ENCODE measurements around the gene THBS2.
"Not testable (repeated sequence)": the region's sequence is repeated elsewhere in the genome, so short reads cannot be mapped to it uniquely, and the experiment has no call there.

THBS2 gene

GRCh38 chr6:169271158-169271876 is 17.7 kb upstream of the THBS2 start:
- no peak for DNase-seq

GRCh38 chr6:169270077-169270380 is 16.4 kb upstream of the THBS2 start:
- DNase-seq, result not testable (repeated sequence)

- DNase-seq, result no peak
Measured at GRCh38 chr6:169269180-169270076, 15.8 kb upstream of the THBS2 start.

GRCh38 chr6:169268276-169268675 is 14.6 kb upstream of the THBS2 start:
- no peak for DNase-seq

- DNase-seq, result no peak
Measured at GRCh38 chr6:169266746-169267591, 13.3 kb upstream of the THBS2 start.

- no peak for DNase-seq
Measured at GRCh38 chr6:169266261-169266660, 12.6 kb upstream of the THBS2 start.

- no peak for DNase-seq
Measured at GRCh38 chr6:169265486-169266131, 12.0 kb upstream of the THBS2 start.

GRCh38 chr6:169263836-169264608 is 10.4 kb upstream of the THBS2 start:
- DNase-seq, result peak; percentile 74

GRCh38 chr6:169263374-169263773 is 9.7 kb upstream of the THBS2 start:
- DNase-seq, result no peak

GRCh38 chr6:169262602-169263001 is 9.0 kb upstream of the THBS2 start:
- DNase-seq, result not testable (repeated sequence)

- no peak for DNase-seq
Measured at GRCh38 chr6:169256518-169256917, 2.9 kb upstream of the THBS2 start.

- no peak for DNase-seq
Measured at GRCh38 chr6:169256061-169256460, 2.4 kb upstream of the THBS2 start.

- DNase-seq, result no peak
Measured at GRCh38 chr6:169255643-169256042, 2.0 kb upstream of the THBS2 start.

GRCh38 chr6:169254456-169255316 is 1.0 kb upstream of the THBS2 start:
- DNase-seq, result no peak

- DNase-seq, result no peak
Measured at GRCh38 chr6:169252505-169253189, 999 bp downstream of the THBS2 start.

- DNase-seq, result no peak
Measured at GRCh38 chr6:169251822-169252504, 1.7 kb downstream of the THBS2 start.

- DNase-seq, result no peak
Measured at GRCh38 chr6:169251371-169251802, 2.3 kb downstream of the THBS2 start.

- no peak for DNase-seq
Measured at GRCh38 chr6:169250660-169251059, 3.0 kb downstream of the THBS2 start.

GRCh38 chr6:169249057-169249456 is 4.6 kb downstream of the THBS2 start:
- no peak for DNase-seq

- DNase-seq, result no peak
Measured at GRCh38 chr6:169248521-169248971, 5.1 kb downstream of the THBS2 start.
